Tibial nerve (tissue), 4 donors: ENCODE results near the gene GEMIN8. TPM values are rescaled to one million over a fixed set of nuclear protein-coding genes. Genes with fewer than 3 reads are reported as not detected.

ENCODE experiments used
- DNase-seq, 2 donors: peaks; one replicate each; pipeline ENCODE4 v3.0.0-alpha.2; 2019; ENCODE audit warnings: low spot score in 2 of 2
- H3K27ac ChIP-seq, 4 donors: fragments of 200-600 bp; sonication (generic) in 3 of 4; one replicate each; pipeline ENCODE4 v1.5.1; 2017 to 2019; ENCODE audit warnings: mild to moderate bottlenecking in 1 of 4
- H3K27me3 ChIP-seq, 2 donors: fragments of 200-600 bp; sonication (generic) in 1 of 2; one replicate each; pipeline versions ENCODE4 v1.5.1 to v1.6.0; 2017 to 2019
- H3K36me3 ChIP-seq, 3 donors: fragments of 200-600 bp; sonication (generic); one replicate each; pipeline ENCODE4 v1.5.1; 2018 to 2019
- H3K4me1 ChIP-seq, 4 donors: fragments of 200-600 bp; sonication (generic) in 3 of 4; one replicate each; pipeline ENCODE4 v1.5.1; 2017 to 2019
- H3K4me3 ChIP-seq, 4 donors: fragments of 200-600 bp; sonication (generic) in 3 of 4; one replicate each; pipeline ENCODE4 v1.5.1; 2017 to 2019; ENCODE audit warnings: mild to moderate bottlenecking in 1 of 4, moderate library complexity in 1 of 4
- H3K9me3 ChIP-seq, 4 donors: fragments of 200-600 bp; sonication (generic) in 3 of 4; one replicate each; pipeline ENCODE4 v1.5.1; 2017 to 2019
- EP300 ChIP-seq, 2 donors: sonication (generic); formaldehyde crosslinking; IDR thresholded peaks; one replicate each; pipeline ENCODE4 v1.6.1; 2017; ENCODE audit warnings: antibody characterized with exemption in 2 of 2, mild to moderate bottlenecking in 1 of 2
- POLR2A ChIP-seq, 2 donors: fragments of 450-650 bp; IDR thresholded peaks; one replicate each; pipeline ENCODE4 v1.6.1; 2017; ENCODE audit warnings: antibody characterized with exemption in 2 of 2, mild to moderate bottlenecking in 2 of 2, moderate library complexity in 2 of 2
- WGBS, 2 donors: methylation state at CpG; one replicate each; pipeline ENCODE4 v1.1.5; 2018; 5-methylcytosine and 5-hydroxymethylcytosine counted together
- total RNA-seq, 4 donors: library from RNA; depleted of rRNA; stranded (reverse); fragments of >200 nt; gene quantifications; one replicate each; pipeline ENCODE4 v1.1.0, GENCODE V29; 2016
- TF ChIP-seq, protein P1 (sequence below), 5 experiments: fragments of 200-600 bp in 3 of 5; fragments of 450-650 bp in 2 of 5; sonication (generic) in 3 of 5; IDR thresholded peaks; one replicate each; pipeline ENCODE4 v1.5.1; 2016 to 2019; ENCODE audit warnings: antibody characterized with exemption in 5 of 5, mild to moderate bottlenecking in 3 of 5, moderate library complexity in 2 of 5

Gene GEMIN8
- total RNA-seq, 4 donors from 2014 or later = 27.8 to 41.4 (median 37.9) TPM

DNA sequence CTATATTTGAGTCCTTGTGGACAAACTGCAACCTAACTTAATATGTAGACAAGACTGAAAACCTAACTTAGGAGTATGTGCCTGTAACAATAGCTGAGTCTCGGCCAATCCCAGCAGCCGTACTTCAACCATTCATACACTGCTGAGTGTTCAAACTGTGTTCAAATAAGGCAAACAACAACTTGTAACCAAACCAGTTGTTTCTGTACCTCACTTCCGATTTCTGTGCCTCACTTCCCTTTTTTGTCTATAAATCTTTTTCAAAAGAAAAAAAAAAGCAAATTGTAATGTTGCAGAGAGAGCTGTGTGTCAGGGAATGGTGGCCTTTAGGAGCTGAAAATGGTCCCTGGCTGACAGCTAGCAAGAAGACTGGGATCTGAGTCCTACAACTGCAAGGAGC is 46.0 kb downstream of the GEMIN8 start:
- Histone ChIP-seq H3K27me3 (no peaks in the 10 kb centered on the region), H3K36me3 (no peaks in the 10 kb centered on the region), H3K4me3 (no peak overlapping the region), H3K4me1 (no peaks in the 10 kb centered on the region), H3K27ac (no peak overlapping the region), H3K9me3 (peaks cover 0 to 3% (median 0%) of the 10 kb centered on the region in 4 donors)
- 62 to 80% methylated on average over 3 of the region's 3 CpGs for WGBS, 2 donors
- TF ChIP-seq, protein P1, sequence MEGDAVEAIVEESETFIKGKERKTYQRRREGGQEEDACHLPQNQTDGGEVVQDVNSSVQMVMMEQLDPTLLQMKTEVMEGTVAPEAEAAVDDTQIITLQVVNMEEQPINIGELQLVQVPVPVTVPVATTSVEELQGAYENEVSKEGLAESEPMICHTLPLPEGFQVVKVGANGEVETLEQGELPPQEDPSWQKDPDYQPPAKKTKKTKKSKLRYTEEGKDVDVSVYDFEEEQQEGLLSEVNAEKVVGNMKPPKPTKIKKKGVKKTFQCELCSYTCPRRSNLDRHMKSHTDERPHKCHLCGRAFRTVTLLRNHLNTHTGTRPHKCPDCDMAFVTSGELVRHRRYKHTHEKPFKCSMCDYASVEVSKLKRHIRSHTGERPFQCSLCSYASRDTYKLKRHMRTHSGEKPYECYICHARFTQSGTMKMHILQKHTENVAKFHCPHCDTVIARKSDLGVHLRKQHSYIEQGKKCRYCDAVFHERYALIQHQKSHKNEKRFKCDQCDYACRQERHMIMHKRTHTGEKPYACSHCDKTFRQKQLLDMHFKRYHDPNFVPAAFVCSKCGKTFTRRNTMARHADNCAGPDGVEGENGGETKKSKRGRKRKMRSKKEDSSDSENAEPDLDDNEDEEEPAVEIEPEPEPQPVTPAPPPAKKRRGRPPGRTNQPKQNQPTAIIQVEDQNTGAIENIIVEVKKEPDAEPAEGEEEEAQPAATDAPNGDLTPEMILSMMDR (IDR thresholded peaks at IDR 0.05) = no peak
- no peak for TF ChIP-seq POLR2A (IDR thresholded peaks at IDR 0.05)
- TF ChIP-seq EP300 (IDR thresholded peaks at IDR 0.05) = no peak
- DNase-seq = no peak

DNA sequence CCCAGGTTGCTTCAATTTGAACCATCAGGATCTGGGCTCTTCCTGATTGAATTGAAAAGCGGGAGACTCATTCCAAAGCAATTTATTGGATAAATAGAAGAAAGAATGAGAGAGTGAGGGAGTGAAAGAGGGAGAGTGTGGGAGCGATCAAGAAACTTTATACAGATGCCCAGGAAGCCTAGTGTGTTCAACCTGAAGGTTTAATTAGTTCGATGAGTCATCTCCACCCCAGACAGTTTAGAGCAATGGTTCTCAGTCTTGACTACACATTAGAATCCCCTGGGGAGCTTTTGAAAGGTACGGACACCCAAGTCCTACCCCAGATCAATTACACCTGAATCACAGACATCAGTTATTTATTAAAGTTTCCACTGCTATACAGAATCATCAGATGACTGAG is 61.5 kb downstream of the GEMIN8 start:
- Histone ChIP-seq H3K27me3 (no peaks in the 10 kb centered on the region), H3K9me3 (no peaks in the 10 kb centered on the region), H3K4me1 (peaks cover 0 to 3% (median 0%) of the 10 kb centered on the region in 4 donors), H3K36me3 (no peaks in the 10 kb centered on the region), H3K4me3 (no peak overlapping the region), H3K27ac (no peak overlapping the region)
- no peak for DNase-seq
- TF ChIP-seq, protein P1 (IDR thresholded peaks at IDR 0.05) = no peak
- TF ChIP-seq POLR2A (IDR thresholded peaks at IDR 0.05) (no peak), EP300 (IDR thresholded peaks at IDR 0.05) (no peak)
- 86 to 89% methylated on average over 4 of the region's 4 CpGs for WGBS, 2 donors

DNA sequence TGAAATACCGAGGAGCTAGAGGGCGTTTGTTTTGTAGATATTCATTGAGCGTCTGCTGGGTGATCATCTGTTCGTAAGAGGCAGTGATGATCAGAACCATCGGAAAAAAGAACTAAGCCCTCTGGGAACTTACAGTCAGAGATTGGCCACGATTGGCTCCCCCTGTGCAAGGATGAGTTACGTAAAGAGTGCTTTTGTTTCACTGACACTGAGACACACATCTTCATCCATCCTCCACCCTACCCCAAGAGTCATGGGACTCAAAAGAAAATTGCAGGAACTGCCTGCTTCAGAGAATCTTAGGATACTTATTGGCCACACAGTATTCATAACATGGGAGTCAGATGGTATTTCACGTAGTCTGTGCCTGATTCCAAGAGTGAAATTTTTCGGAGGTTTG is 62.1 kb downstream of the GEMIN8 start:
- Histone ChIP-seq H3K27ac (peak overlapping the region in 1 of 4 donors; percentile 68), H3K9me3 (no peaks in the 10 kb centered on the region), H3K27me3 (no peaks in the 10 kb centered on the region), H3K4me3 (no peak overlapping the region), H3K36me3 (no peaks in the 10 kb centered on the region), H3K4me1 (peaks cover 0 to 3% (median 0%) of the 10 kb centered on the region in 4 donors)
- TF ChIP-seq, protein P1 (IDR thresholded peaks at IDR 0.05) = no peak
- TF ChIP-seq EP300 (IDR thresholded peaks at IDR 0.05) (no peak), POLR2A (IDR thresholded peaks at IDR 0.05) (no peak)
- WGBS, 2 donors = 91 to 97% methylated on average over 9 of the region's 9 CpGs
- DNase-seq = no peak

DNA sequence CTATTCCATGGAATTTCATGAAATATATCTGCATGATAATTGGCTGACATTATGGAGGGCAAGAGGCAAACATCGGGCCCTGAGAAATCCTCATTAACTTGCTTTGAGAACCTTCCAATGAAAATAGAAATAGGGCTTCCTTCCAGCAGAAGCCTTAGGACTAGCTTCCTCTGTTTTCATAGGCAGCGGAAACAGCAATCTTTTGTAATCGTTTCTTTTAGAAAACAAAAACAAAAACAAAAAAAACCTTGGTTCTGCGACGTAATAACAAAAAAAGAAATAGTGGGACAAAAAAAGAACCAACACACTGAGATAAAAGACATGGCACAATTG is 62.9 kb downstream of the GEMIN8 start:
- WGBS, 2 donors = 17 to 36% methylated on average over 5 of the region's 5 CpGs
- Histone ChIP-seq H3K27ac (peak overlapping the region in 2 of 4 donors; percentile 68 to 72), H3K36me3 (no peaks in the 10 kb centered on the region), H3K4me3 (no peak overlapping the region), H3K4me1 (peaks cover 0 to 3% (median 0%) of the 10 kb centered on the region in 4 donors), H3K9me3 (no peaks in the 10 kb centered on the region), H3K27me3 (no peaks in the 10 kb centered on the region)
- DNase-seq = no peak
- TF ChIP-seq, protein P1 (IDR thresholded peaks at IDR 0.05) = no peak
- TF ChIP-seq EP300 (IDR thresholded peaks at IDR 0.05) (no peak), POLR2A (IDR thresholded peaks at IDR 0.05) (no peak)

DNA sequence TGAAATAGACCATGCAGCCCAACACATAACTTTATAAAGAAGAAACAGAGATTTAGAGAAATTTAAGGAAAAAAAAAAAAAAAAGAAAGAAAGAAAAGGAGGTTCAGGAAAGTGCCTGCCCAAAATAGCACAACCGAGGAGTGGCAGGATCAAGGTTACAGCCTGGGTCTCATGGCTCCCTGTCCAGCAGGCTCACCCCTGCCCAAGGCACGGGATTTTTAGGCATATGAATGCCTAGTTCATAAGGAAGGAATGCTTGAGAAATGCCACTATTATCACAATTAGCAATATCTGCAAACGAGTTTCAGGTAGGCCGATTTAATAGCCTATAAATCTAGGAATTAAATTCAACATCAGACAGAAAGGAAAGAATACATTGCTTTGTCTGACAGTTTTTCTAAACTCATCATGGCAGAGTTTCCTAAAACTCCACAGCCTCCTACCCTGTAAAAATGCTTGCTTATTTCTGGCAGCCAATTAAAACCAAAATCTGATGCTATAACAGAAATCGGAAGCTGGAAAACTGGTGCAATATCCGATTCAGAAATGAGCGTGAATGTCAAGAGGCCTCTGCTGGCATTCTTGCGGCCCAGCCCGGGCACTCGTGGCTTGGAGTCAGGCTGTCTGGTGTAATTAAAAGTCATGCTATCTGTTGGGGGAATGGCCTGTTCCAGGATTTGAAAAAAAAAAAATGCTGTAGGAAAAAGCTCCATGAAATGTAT is 63.5 kb downstream of the GEMIN8 start:
- no peaks in the 10 kb centered on the region for H3K9me3 ChIP-seq
- peak in 1 of 2 donors; percentile 13 for DNase-seq
- no peak overlapping the region for H3K4me3 ChIP-seq
- H3K36me3 ChIP-seq = no peaks in the 10 kb centered on the region
- no peaks in the 10 kb centered on the region for H3K27me3 ChIP-seq
- peaks cover 0 to 3% (median 0%) of the 10 kb centered on the region in 4 donors for H3K4me1 ChIP-seq
- TF ChIP-seq POLR2A (IDR thresholded peaks at IDR 0.05) (no peak), EP300 (IDR thresholded peaks at IDR 0.05) (no peak)
- TF ChIP-seq, protein P1 (IDR thresholded peaks at IDR 0.05) = no peak
- peak overlapping the region in 3 of 4 donors; percentile 34 to 72 (median 68) for H3K27ac ChIP-seq
- 23 to 66% methylated on average over 10 of the region's 10 CpGs for WGBS, 2 donors
